ENCODE results near the gene LCN10.

The LCN10 gene

DNA sequence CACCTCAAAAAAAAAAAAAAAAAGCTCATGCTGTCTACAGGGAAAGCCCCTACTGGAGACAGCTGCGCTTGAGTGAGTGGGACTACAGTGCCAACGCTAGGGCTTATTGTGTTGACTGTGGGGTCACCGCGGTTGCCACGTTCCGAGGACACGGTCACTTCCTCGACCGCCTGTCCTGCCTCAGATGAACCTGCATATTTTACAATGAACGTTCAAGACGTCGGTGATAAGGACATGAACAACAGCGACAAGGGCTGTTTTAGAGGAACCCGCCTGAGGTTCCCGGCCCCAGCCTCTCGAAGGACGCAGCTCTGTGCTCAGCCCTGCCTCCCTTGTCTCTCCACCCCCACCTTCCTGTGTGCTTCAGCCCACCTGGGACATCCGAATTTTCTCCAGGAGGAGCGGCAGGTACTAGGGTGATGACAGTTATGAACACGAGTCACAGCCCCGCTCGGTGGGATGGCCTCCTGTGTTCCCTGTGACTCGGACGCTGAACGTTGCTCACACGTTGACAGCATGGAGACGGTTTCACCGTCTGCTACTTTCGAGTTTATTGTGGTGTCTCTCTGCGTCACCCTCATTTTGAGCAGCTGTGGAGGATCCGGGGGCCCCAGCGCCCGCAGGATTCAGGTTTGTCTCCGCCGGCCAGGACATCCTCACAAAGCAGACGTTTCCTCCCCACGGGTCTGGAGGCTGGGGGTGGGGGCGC is 41.6 kb downstream of the LCN10 start:
- TF ChIP-seq, protein P1, sequence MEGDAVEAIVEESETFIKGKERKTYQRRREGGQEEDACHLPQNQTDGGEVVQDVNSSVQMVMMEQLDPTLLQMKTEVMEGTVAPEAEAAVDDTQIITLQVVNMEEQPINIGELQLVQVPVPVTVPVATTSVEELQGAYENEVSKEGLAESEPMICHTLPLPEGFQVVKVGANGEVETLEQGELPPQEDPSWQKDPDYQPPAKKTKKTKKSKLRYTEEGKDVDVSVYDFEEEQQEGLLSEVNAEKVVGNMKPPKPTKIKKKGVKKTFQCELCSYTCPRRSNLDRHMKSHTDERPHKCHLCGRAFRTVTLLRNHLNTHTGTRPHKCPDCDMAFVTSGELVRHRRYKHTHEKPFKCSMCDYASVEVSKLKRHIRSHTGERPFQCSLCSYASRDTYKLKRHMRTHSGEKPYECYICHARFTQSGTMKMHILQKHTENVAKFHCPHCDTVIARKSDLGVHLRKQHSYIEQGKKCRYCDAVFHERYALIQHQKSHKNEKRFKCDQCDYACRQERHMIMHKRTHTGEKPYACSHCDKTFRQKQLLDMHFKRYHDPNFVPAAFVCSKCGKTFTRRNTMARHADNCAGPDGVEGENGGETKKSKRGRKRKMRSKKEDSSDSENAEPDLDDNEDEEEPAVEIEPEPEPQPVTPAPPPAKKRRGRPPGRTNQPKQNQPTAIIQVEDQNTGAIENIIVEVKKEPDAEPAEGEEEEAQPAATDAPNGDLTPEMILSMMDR (IDR thresholded peaks at IDR 0.05; ENCODE audit: control insufficient read depth, insufficient read depth, low read depth, low read length, missing control alignments) = no peak
- DNase-seq (ENCODE audit: low read depth) = no peak
- H3K4me3 ChIP-seq (ENCODE audit: control insufficient read depth, low read depth, low read length) = no peak overlapping the region

DNA sequence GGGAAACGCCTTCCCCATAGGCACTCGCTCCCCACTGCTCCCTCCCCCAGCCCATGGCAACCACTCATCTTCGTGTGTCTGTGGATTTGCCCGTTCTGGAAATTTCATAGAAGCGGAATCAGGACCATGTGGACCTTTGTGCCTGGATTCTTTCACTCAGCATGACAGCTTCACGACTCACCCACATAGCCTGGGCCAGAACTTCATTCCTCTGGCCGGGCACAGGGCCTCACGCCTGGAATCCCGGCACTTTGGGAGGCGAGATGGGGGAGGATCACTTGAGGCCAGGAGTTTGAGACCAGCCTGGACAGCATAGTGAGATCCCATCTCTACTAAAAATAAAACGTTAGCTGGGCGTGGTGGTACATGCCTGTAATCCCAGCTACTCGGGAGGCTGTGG is 42.4 kb downstream of the LCN10 start:
- H3K4me3 ChIP-seq (ENCODE audit: control insufficient read depth, low read depth, low read length) = no peak overlapping the region
- TF ChIP-seq, protein P1 (IDR thresholded peaks at IDR 0.05; ENCODE audit: control insufficient read depth, insufficient read depth, low read depth, low read length, missing control alignments) = no peak
- no peak for DNase-seq (ENCODE audit: low read depth)

DNA sequence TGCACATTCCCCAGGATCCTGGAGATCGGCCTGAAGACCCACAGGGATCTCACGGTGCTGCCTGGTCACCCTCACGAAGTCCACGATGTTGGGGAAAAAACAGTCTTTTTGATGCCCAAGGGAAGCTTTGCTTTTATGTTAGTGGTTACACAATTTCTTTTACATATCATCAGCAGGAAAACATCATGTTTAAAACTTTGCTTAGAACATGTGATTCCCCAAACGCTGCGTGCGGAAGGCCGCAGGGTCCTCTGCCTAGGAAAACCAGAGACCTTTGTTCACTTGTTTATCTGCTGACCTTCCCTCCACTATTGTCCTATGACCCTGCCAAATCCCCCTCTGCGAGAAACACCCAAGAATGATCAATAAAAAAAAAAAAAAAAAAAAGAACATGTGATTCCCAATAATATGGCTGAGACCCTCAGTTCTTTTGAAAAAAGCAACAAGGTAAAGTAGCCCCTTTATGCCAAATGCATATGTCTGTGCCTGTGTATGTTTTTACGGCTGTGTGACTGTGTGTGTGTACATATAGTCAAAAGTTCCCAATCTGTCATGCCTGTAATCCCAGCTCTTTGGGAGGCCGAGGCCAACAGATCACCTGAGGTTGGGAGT is 44.0 kb downstream of the LCN10 start:
- no peak for DNase-seq (ENCODE audit: low read depth)
- TF ChIP-seq, protein P1 (IDR thresholded peaks at IDR 0.05; ENCODE audit: control insufficient read depth, insufficient read depth, low read depth, low read length, missing control alignments) = no peak
- H3K4me3 ChIP-seq (ENCODE audit: control insufficient read depth, low read depth, low read length) = no peak overlapping the region

DNA sequence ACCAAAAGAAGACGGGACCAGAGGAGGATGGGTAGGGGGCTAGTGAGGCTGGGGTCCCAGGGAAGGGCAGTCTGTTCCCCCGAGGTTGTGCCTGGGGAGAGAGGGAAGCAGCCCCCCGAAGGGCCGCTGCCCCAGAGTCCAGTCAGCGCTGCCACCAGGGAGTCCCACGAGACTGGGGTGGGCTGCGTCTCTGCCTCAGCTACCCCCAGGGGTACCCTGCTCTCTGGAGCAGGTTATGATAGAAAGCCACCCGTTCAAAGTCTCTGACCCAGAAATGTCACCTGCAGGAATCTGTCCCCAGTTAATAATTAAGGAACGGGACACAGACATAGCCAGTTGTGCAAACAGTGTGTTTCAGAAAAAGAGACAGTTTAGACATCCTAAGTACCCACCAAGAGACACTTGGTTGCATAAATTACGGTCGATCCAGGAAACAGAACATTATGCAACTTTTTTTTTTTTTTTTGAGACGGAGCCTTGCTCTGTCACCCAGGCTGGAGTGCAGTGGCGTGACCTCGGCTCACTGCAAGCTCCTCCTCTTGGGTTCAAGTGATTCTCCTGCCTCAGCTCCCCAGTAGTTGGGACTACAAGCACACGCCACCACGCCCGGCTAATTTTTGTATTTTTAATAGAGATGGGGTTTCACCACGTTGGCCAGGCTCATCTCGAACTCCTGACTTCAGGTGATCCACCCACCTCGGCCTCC is 44.8 kb downstream of the LCN10 start:
- DNase-seq (ENCODE audit: low read depth) = no peak
- TF ChIP-seq, protein P1 (IDR thresholded peaks at IDR 0.05; ENCODE audit: control insufficient read depth, insufficient read depth, low read depth, low read length, missing control alignments) = no peak
- H3K4me3 ChIP-seq (ENCODE audit: control insufficient read depth, low read depth, low read length) = no peak overlapping the region

DNA sequence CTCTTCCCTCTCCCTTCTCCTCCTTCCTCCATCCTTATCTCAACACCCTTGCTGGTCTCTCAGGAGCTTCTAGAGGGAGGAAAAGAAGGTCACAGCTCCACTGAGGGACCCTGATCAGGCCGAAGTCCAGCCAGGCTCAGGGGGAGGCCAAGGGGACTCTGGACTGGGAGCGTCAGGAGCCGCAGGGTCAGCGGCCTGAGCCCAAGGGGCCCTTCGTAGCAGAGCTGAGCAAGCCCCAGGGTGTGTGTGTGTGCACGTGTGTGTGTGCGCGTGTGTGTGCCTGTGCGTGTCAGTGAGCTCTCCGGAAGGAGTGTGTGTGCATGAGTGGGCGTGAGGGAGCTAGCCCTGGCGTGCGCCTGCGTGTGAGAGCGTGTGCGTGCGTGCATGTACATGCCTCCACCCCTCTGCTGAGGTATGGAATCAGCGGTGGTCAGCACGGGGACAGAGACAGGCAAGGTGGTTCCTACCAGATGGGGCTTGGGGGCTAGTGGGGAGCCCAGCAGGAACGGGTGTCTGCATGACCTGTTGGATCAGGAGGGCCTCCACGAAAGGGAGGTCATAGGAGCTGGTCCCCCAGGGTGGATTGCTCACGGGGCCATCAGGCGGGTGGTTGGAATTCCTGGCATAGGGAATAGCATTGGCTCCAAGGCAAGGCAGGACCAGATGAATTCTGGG is 45.5 kb downstream of the LCN10 start:
- TF ChIP-seq, protein P1 (IDR thresholded peaks at IDR 0.05; ENCODE audit: control insufficient read depth, insufficient read depth, low read depth, low read length, missing control alignments) = no peak
- no peak for DNase-seq (ENCODE audit: low read depth)
- no peak overlapping the region for H3K4me3 ChIP-seq (ENCODE audit: control insufficient read depth, low read depth, low read length)

DNA sequence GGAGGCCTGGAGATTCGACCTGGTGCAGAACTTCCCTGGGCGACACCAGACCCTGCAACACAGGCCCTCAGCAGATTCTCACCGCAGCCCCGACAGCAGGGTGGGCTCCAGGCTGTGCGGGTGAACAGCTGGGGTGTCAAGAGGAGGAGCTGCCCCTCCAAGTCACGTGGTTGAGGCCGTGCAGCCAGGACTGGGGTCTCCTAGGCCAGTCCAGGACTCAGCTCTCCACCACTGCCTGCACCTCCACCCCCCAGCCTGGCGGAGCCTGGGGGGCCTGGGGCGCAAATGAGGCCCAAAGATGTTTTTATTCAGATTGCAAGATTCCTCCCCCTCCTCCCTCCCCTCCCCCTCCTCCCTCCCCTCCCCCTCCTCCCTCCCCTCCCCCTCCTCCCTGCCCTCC is 46.2 kb downstream of the LCN10 start:
- no peak for DNase-seq (ENCODE audit: low read depth)
- TF ChIP-seq, protein P1 (IDR thresholded peaks at IDR 0.05; ENCODE audit: control insufficient read depth, insufficient read depth, low read depth, low read length, missing control alignments) = no peak

More for the DNA sequence above, 46.2 kb downstream of the LCN10 start:
- H3K4me3 ChIP-seq (ENCODE audit: control insufficient read depth, low read depth, low read length) = no peak overlapping the region
